Measurements from ENCODE around the gene TRIP12. TPM values are rescaled to one million over a fixed set of nuclear protein-coding genes. Genes with fewer than 3 reads are reported as not detected.

TRIP12 gene
- polyA plus RNA-seq, 2 of the 4 experiments (the other 2 are of a cell fraction): 103 to 151 TPM

- DNase-seq (ENCODE audit: low read depth in 1 of 2, low spot score in 1 of 2) (no peak), ATAC-seq (no peak), FAIRE-seq (no peak)
- POLR2A ChIA-PET: no interaction called here
- no peak overlapping the region for H3K4me2 ChIP-seq
- TF ChIP-seq, protein P1, sequence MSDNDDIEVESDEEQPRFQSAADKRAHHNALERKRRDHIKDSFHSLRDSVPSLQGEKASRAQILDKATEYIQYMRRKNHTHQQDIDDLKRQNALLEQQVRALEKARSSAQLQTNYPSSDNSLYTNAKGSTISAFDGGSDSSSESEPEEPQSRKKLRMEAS (IDR thresholded peaks at IDR 0.05): no peak
- TF ChIP-seq, protein P2, sequence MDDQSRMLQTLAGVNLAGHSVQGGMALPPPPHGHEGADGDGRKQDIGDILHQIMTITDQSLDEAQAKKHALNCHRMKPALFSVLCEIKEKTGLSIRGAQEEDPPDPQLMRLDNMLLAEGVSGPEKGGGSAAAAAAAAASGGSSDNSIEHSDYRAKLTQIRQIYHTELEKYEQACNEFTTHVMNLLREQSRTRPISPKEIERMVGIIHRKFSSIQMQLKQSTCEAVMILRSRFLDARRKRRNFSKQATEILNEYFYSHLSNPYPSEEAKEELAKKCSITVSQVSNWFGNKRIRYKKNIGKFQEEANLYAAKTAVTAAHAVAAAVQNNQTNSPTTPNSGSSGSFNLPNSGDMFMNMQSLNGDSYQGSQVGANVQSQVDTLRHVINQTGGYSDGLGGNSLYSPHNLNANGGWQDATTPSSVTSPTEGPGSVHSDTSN (IDR thresholded peaks at IDR 0.05): no peak
- no peak for TF ChIP-seq RNF2 (IDR thresholded peaks at IDR 0.05; ENCODE audit: borderline replicate concordance, low read depth)
- TF ChIP-seq TFCP2L1 (CRISPR knock-in tag; IDR thresholded peaks at IDR 0.05): no peak
- TF ChIP-seq MYC (IDR thresholded peaks at IDR 0.05; ENCODE audit: borderline replicate concordance, low read length): no peak
- TF ChIP-seq SMC3 (IDR thresholded peaks at IDR 0.05): no peak
- no peak for TF ChIP-seq JUNB (IDR thresholded peaks at IDR 0.05)
- TF ChIP-seq FOSL2 (IDR thresholded peaks at IDR 0.05): no peak
- TF ChIP-seq FOSL2 (CRISPR knock-in tag; IDR thresholded peaks at IDR 0.05): no peak
- TF ChIP-seq ZC3H11A (IDR thresholded peaks at IDR 0.05): no peak
- no peak for TF ChIP-seq ZNF302 (CRISPR knock-in tag; IDR thresholded peaks at IDR 0.05)
- no peak overlapping the region for H3K4me3 ChIP-seq
- H3K27ac ChIP-seq: no peak overlapping the region
- CTCF ChIA-PET: no interaction called here
- peaks cover 20% of the 10 kb centered on the region for H3K9me3 ChIP-seq
- H3K4me1 ChIP-seq: no peaks in the 10 kb centered on the region
- 57% methylated on average over 3 of the region's 3 CpGs for WGBS (ENCODE audit: missing lambda C conversion rate)
Observed at GRCh38 chr2:229738024-229738625, 183.7 kb downstream of the TRIP12 start.

DNA sequence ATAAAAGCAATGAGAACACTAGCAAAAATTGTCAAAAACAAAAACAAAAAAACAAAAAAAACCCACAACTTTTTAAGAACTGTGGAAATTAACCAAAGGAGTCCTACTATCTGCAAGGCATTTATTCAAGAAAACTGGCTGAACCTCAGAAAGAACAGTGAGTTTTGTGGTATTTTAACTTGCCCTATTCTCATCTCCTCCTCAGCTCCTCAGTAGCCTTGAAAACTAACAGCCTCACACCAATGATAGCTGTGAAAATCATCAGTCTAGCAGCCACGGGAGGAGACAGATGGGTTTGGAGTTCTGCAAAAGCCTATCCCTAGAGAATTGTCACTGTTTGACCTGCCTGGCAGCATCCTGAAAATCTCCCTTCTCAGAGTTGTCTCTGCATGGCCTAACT lies 187.4 kb downstream of the TRIP12 start:
- H3K27ac ChIP-seq: no peak overlapping the region
- peaks cover 20% of the 10 kb centered on the region for H3K9me3 ChIP-seq
- H3K4me3 ChIP-seq: no peak overlapping the region
- no peak for DNase-seq (ENCODE audit: low read depth in 1 of 2, low spot score in 1 of 2)
- ATAC-seq: no peak
- TF ChIP-seq CBX8 (IDR thresholded peaks at IDR 0.05) (no peak), RAD21 (conservative IDR thresholded peaks at IDR 0.05 in 1 of 2, IDR thresholded peaks at IDR 0.05 in 1 of 2) (no peak), MAFK (IDR thresholded peaks at IDR 0.05; ENCODE audit: partially characterized antibody) (no peak)
- CTCF ChIA-PET: no interaction called here
- POLR2A ChIA-PET: no interaction called here
- H3K4me2 ChIP-seq: no peak overlapping the region
- H3K4me1 ChIP-seq: no peaks in the 10 kb centered on the region
- no peak for FAIRE-seq
- 52% methylated on average over 1 of the region's 1 CpG for WGBS (ENCODE audit: missing lambda C conversion rate)

DNA sequence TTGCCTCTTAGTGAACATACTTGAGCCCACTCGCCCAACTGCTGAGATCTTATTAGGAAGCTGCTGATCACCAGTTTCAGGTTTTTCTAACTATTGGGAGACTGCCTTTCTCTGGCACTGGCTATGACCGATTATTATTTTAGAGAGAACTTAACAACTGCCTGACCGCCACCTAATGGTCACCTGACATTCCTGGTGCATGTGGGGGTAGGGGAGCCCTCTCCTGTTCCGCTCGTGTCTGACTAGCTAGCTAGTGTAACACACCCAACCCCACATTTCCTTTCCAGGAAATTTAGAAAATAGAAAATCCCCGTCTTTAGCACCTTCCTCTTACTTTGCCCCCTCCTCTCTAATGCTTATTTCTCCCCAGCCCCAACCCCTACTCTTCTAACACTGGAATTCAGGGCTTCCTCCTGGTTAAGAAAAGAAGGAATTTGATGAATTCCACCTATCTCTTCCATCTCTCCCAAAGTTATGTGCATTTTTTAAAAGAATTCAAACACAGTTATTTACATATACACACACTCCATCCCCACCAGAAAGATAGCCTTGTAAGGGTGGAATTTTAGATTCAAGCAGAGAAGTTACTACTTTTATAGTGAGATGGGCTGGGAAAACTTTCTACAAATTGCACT lies 188.1 kb downstream of the TRIP12 start:
- H3K4me3 ChIP-seq: no peak overlapping the region
- no peak overlapping the region for H3K27ac ChIP-seq
- no peak overlapping the region for H3K4me2 ChIP-seq
- no peak for ATAC-seq
- ChIA-PET POLR2A (no interaction called here), CTCF (no interaction called here)
- WGBS (ENCODE audit: missing lambda C conversion rate): 65% methylated on average over 6 of the region's 6 CpGs
- FAIRE-seq: no peak
- H3K4me1 ChIP-seq: no peaks in the 10 kb centered on the region
- DNase-seq (ENCODE audit: low read depth in 1 of 2, low spot score in 1 of 2): no peak
- peaks cover 20% of the 10 kb centered on the region for H3K9me3 ChIP-seq
- TF ChIP-seq, protein P3, sequence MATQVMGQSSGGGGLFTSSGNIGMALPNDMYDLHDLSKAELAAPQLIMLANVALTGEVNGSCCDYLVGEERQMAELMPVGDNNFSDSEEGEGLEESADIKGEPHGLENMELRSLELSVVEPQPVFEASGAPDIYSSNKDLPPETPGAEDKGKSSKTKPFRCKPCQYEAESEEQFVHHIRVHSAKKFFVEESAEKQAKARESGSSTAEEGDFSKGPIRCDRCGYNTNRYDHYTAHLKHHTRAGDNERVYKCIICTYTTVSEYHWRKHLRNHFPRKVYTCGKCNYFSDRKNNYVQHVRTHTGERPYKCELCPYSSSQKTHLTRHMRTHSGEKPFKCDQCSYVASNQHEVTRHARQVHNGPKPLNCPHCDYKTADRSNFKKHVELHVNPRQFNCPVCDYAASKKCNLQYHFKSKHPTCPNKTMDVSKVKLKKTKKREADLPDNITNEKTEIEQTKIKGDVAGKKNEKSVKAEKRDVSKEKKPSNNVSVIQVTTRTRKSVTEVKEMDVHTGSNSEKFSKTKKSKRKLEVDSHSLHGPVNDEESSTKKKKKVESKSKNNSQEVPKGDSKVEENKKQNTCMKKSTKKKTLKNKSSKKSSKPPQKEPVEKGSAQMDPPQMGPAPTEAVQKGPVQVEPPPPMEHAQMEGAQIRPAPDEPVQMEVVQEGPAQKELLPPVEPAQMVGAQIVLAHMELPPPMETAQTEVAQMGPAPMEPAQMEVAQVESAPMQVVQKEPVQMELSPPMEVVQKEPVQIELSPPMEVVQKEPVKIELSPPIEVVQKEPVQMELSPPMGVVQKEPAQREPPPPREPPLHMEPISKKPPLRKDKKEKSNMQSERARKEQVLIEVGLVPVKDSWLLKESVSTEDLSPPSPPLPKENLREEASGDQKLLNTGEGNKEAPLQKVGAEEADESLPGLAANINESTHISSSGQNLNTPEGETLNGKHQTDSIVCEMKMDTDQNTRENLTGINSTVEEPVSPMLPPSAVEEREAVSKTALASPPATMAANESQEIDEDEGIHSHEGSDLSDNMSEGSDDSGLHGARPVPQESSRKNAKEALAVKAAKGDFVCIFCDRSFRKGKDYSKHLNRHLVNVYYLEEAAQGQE (IDR thresholded peaks at IDR 0.05): no peak
- TF ChIP-seq KDM5A (IDR thresholded peaks at IDR 0.05) (no peak), ELK1 (IDR thresholded peaks at IDR 0.05; ENCODE audit: low read depth, low read length) (no peak), ZSCAN20 (CRISPR knock-in tag; IDR thresholded peaks at IDR 0.05) (no peak), POLR2A (IDR thresholded peaks at IDR 0.05; ENCODE audit: low read length) (no peak), MAFK (IDR thresholded peaks at IDR 0.05; ENCODE audit: partially characterized antibody) (no peak), ESRRA (IDR thresholded peaks at IDR 0.05; ENCODE audit: borderline replicate concordance, low read length) (no peak), HOXB13 (CRISPR knock-in tag; IDR thresholded peaks at IDR 0.05; ENCODE audit: low read depth) (no peak), NR3C1 (IDR thresholded peaks at IDR 0.05) (no peak), SREBF2 (IDR thresholded peaks at IDR 0.05) (no peak), RCOR1 (IDR thresholded peaks at IDR 0.05; ENCODE audit: low read depth, low read length) (no peak), FOSL2 (IDR thresholded peaks at IDR 0.05) (no peak), FOSL2 (CRISPR knock-in tag; IDR thresholded peaks at IDR 0.05) (no peak)
- TF ChIP-seq, protein P2 (IDR thresholded peaks at IDR 0.05): no peak
- TF ChIP-seq, protein P4, sequence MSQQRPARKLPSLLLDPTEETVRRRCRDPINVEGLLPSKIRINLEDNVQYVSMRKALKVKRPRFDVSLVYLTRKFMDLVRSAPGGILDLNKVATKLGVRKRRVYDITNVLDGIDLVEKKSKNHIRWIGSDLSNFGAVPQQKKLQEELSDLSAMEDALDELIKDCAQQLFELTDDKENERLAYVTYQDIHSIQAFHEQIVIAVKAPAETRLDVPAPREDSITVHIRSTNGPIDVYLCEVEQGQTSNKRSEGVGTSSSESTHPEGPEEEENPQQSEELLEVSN (IDR thresholded peaks at IDR 0.05; ENCODE audit: borderline replicate concordance, low read depth): no peak
- TF ChIP-seq, protein P5, sequence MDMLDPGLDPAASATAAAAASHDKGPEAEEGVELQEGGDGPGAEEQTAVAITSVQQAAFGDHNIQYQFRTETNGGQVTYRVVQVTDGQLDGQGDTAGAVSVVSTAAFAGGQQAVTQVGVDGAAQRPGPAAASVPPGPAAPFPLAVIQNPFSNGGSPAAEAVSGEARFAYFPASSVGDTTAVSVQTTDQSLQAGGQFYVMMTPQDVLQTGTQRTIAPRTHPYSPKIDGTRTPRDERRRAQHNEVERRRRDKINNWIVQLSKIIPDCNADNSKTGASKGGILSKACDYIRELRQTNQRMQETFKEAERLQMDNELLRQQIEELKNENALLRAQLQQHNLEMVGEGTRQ (IDR thresholded peaks at IDR 0.05): no peak
